Activated effector memory CD4-positive, alpha-beta T cell treated with Interleukin-2 at 50 U/mL for 16 hours (primary cell): Measurements from ENCODE around the gene FAM89B.
"Not testable (repeated sequence)": the region's sequence is repeated elsewhere in the genome, so short reads cannot be mapped to it uniquely, and the experiment has no call there.

Experiments used
- DNase-seq: peaks from one replicate; pipeline ENCODE4 v3.0.0-alpha.2; 2020

Gene FAM89B

GRCh38 chr11:65558002-65558929 is 14.1 kb upstream of the FAM89B start, which contains the start of gene LTBP3:
TSS of gene LTBP3 (minus strand) at chr11:65558359. CDS start at chr11:65557959, 400 bp downstream.
- DNase-seq = peak; percentile 19

- DNase-seq = no peak
Measured at GRCh38 chr11:65558930-65559509, 13.3 kb upstream of the FAM89B start.

GRCh38 chr11:65559535-65559934 is 12.8 kb upstream of the FAM89B start:
- DNase-seq = no peak

GRCh38 chr11:65559951-65560537 is 12.3 kb upstream of the FAM89B start:
- DNase-seq = no peak

- DNase-seq = no peak
Measured at GRCh38 chr11:65560555-65561418, 11.6 kb upstream of the FAM89B start.

- no peak for DNase-seq
Measured at GRCh38 chr11:65562020-65562419, 10.3 kb upstream of the FAM89B start.

- DNase-seq = no peak
Measured at GRCh38 chr11:65562788-65563187, 9.6 kb upstream of the FAM89B start.

GRCh38 chr11:65563601-65564000 is 8.7 kb upstream of the FAM89B start:
- DNase-seq = no peak

- not testable (repeated sequence) for DNase-seq
Measured at GRCh38 chr11:65564879-65565559, 7.3 kb upstream of the FAM89B start.

GRCh38 chr11:65565624-65566453 is 6.5 kb upstream of the FAM89B start:
- no peak for DNase-seq

GRCh38 chr11:65569164-65569972 is 3.0 kb upstream of the FAM89B start:
- DNase-seq = no peak

- DNase-seq = peak; percentile 97
Measured at GRCh38 chr11:65569973-65570918, 2.1 kb upstream of the FAM89B start, which contains the start of gene ZNRD2. TSS of gene ZNRD2 (plus strand) at chr11:65570477. CDS start at chr11:65570492, 15 bp downstream.

- no peak for DNase-seq
Measured at GRCh38 chr11:65571420-65571819, 918 bp upstream of the FAM89B start.

- no peak for DNase-seq
Measured at GRCh38 chr11:65571940-65572339, 398 bp upstream of the FAM89B start.

GRCh38 chr11:65573391-65574079 is 1.2 kb downstream of the FAM89B start:
- no peak for DNase-seq

GRCh38 chr11:65574109-65574810 is 1.9 kb downstream of the FAM89B start:
- DNase-seq = peak; percentile 74

GRCh38 chr11:65574811-65575567 is 2.7 kb downstream of the FAM89B start:
- peak; percentile 41 for DNase-seq
